MM.1S (cell line): ENCODE measurements around the gene LILRB4.
A peak's percentile ranks its signal among the peaks of the same experiment; 100 is the strongest.

ENCODE experiments used
- DNase-seq: peaks from one replicate; pipeline ENCODE4 v3.0.0-alpha.2; 2015
- H2AFZ ChIP-seq: fragments of 300-600 bp; sonication (generic); 2 replicates; pipeline ENCODE4 v1.6.0; 2016; ENCODE audit warnings: antibody characterized with exemption, low read length
- H3F3A ChIP-seq: fragments of 300-600 bp; sonication (generic); 2 replicates; pipeline ENCODE4 v1.6.1; 2016; ENCODE audit warnings: mild to moderate bottlenecking, antibody characterized with exemption, low read length, moderate library complexity, mixed read lengths; ENCODE audit not compliant: insufficient read depth
- H3K27ac ChIP-seq: fragments of 300-600 bp; sonication (generic); 2 replicates; pipeline ENCODE4 v1.5.1; 2016; ENCODE audit warnings: mild to moderate bottlenecking, low read length
- H3K27me3 ChIP-seq: fragments of 300-600 bp; sonication (generic); replicated peaks from 2 replicates; pipeline ENCODE4 v1.6.0; 2016; ENCODE audit warnings: low read length; ENCODE audit not compliant: insufficient read depth
- H3K36me3 ChIP-seq: fragments of 300-600 bp; sonication (generic); replicated peaks from 2 replicates; pipeline ENCODE4 v1.6.1; 2016; ENCODE audit warnings: mild to moderate bottlenecking, low read length, mixed read lengths; ENCODE audit not compliant: insufficient read depth
- H3K4me1 ChIP-seq: fragments of 300-600 bp; sonication (generic); 2 replicates; pipeline ENCODE4 v1.6.1; 2016; ENCODE audit warnings: low read length, mixed read lengths
- H3K4me2 ChIP-seq: fragments of 300-600 bp; sonication (generic); 2 replicates; pipeline ENCODE4 v1.6.0; 2016; ENCODE audit warnings: low read depth, low read length
- H3K4me3 ChIP-seq: fragments of 300-600 bp; sonication (generic); 2 replicates; pipeline ENCODE4 v1.5.1; 2016; ENCODE audit warnings: low read length, mixed read lengths
- H3K79me2 ChIP-seq: fragments of 300-600 bp; sonication (generic); 2 replicates; pipeline ENCODE4 v1.6.1; 2016; ENCODE audit warnings: mixed run types, low read length, mixed read lengths
- H3K9ac ChIP-seq: fragments of 300-600 bp; sonication (generic); 2 replicates; pipeline ENCODE4 v1.6.1; 2016; ENCODE audit warnings: low read length, mixed read lengths
- H3K9me2 ChIP-seq: fragments of 300-600 bp; sonication (generic); replicated peaks from 2 replicates; pipeline ENCODE4 v1.6.1; 2016; ENCODE audit warnings: mild to moderate bottlenecking, low read length, mixed read lengths; ENCODE audit not compliant: insufficient read depth
- H3K9me3 ChIP-seq: fragments of 300-600 bp; sonication (generic); replicated peaks from 2 replicates; pipeline ENCODE4 v1.6.1; 2016; ENCODE audit warnings: mild to moderate bottlenecking, low read length, mixed read lengths; ENCODE audit not compliant: insufficient read depth
- H4K20me1 ChIP-seq: fragments of 300-600 bp; sonication (generic); 2 replicates; pipeline ENCODE4 v1.6.1; 2016; ENCODE audit warnings: mild to moderate bottlenecking, low read length, moderate library complexity, mixed read lengths; ENCODE audit not compliant: insufficient read depth
- CTCF ChIP-seq: fragments of 300-600 bp; sonication (generic); IDR thresholded peaks from 2 replicates; pipeline ENCODE4 v1.5.1; 2016; ENCODE audit warnings: antibody characterized with exemption, low read length, mixed read lengths
- EZH2 ChIP-seq: fragments of 300-600 bp; sonication (generic); optimal IDR thresholded peaks from 2 replicates; pipeline ENCODE3; 2017; ENCODE audit warnings: low read depth, mild to moderate bottlenecking, antibody characterized with exemption, low read length, mixed read lengths
- EZH2phosphoT487 ChIP-seq: fragments of 300-600 bp; sonication (generic); IDR thresholded peaks from 2 replicates; pipeline ENCODE4 v1.6.1; 2018; ENCODE audit warnings: antibody characterized with exemption, low read length

Gene LILRB4

GRCh38 chr19:54662730-54663129 lies at the start of gene LILRB4:
Gene LILRB4 (plus strand): TSS chr19:54662985. CDS start chr19:54663034, 49 bp downstream.
- H3K79me2 ChIP-seq = peaks cover 24% of the 10 kb centered on the region
- peak within 1 kb of the TSS; percentile 65; the same call in 1 of the 2 replicates for H3K4me2 ChIP-seq
- peaks cover 29% of the 10 kb centered on the region for H3K4me1 ChIP-seq
- no peak within 1 kb of the TSS for H2AFZ ChIP-seq
- H3K36me3 ChIP-seq = no peaks in the 10 kb centered on the region
- H4K20me1 ChIP-seq = no peaks in the 10 kb centered on the region
- H3K27me3 ChIP-seq = peaks cover 30% of the 10 kb centered on the region
- H3K9ac ChIP-seq = peak within 1 kb of the TSS; percentile 49; the same call in 1 of the 2 replicates
- H3F3A ChIP-seq = peaks cover 12% of the 10 kb centered on the region; the same call in 1 of the 2 replicates
- H3K9me2 ChIP-seq = no peaks in the 10 kb centered on the region
- no peaks in the 10 kb centered on the region for H3K9me3 ChIP-seq
- H3K27ac ChIP-seq = peak within 1 kb of the TSS; percentile 58; the same call in 1 of the 2 replicates
- DNase-seq = peak; percentile 42
- no peak for TF ChIP-seq EZH2
- no peak for TF ChIP-seq CTCF
- TF ChIP-seq EZH2phosphoT487 = no peak
- H3K4me3 ChIP-seq = peak within 1 kb of the TSS; percentile 46

GRCh38 chr19:54614726-54615125 lies 48.1 kb upstream of the LILRB4 start:
- TF ChIP-seq EZH2 = no peak
- TF ChIP-seq CTCF = no peak
- no peak for TF ChIP-seq EZH2phosphoT487
- Histone ChIP-seq H3K27ac (no peak overlapping the region), H3K9me3 (no peaks in the 10 kb centered on the region), H3K79me2 (no peaks in the 10 kb centered on the region), H3K4me2 (no peak overlapping the region), H4K20me1 (no peaks in the 10 kb centered on the region), H3K4me3 (no peak overlapping the region), H2AFZ (no peak overlapping the region), H3K9ac (no peak overlapping the region), H3K4me1 (no peaks in the 10 kb centered on the region), H3F3A (no peaks in the 10 kb centered on the region), H3K36me3 (no peaks in the 10 kb centered on the region), H3K9me2 (no peaks in the 10 kb centered on the region), H3K27me3 (peaks cover 78% of the 10 kb centered on the region)
- DNase-seq = no peak

- Histone ChIP-seq H2AFZ (no peak overlapping the region), H3K4me3 (no peak overlapping the region), H4K20me1 (no peaks in the 10 kb centered on the region), H3K4me1 (no peaks in the 10 kb centered on the region), H3K27me3 (peaks cover 82% of the 10 kb centered on the region), H3K79me2 (no peaks in the 10 kb centered on the region), H3K36me3 (no peaks in the 10 kb centered on the region), H3K9me2 (no peaks in the 10 kb centered on the region), H3K9me3 (no peaks in the 10 kb centered on the region), H3K9ac (no peak overlapping the region), H3F3A (no peaks in the 10 kb centered on the region), H3K4me2 (no peak overlapping the region), H3K27ac (no peak overlapping the region)
- TF ChIP-seq EZH2 (no peak), CTCF (no peak), EZH2phosphoT487 (no peak)
- no peak for DNase-seq
These were observed 46.7 kb upstream of the LILRB4 start for GRCh38 chr19:54616057-54616456.
